HG03521 (cell line): Measurements from ENCODE around the gene TM2D3.
"Not testable (repeated sequence)": the region's sequence is repeated elsewhere in the genome, so short reads cannot be mapped to it uniquely, and the experiment has no call there.

ENCODE experiments used
- ATAC-seq: cut with Tn5 transposase; IDR thresholded peaks from one replicate; pipeline ENCODE4 v1.9.1; 2021; ENCODE audit warnings: mild to moderate bottlenecking, moderate library complexity; ENCODE audit not compliant: unreplicated experiment

TM2D3 gene

DNA sequence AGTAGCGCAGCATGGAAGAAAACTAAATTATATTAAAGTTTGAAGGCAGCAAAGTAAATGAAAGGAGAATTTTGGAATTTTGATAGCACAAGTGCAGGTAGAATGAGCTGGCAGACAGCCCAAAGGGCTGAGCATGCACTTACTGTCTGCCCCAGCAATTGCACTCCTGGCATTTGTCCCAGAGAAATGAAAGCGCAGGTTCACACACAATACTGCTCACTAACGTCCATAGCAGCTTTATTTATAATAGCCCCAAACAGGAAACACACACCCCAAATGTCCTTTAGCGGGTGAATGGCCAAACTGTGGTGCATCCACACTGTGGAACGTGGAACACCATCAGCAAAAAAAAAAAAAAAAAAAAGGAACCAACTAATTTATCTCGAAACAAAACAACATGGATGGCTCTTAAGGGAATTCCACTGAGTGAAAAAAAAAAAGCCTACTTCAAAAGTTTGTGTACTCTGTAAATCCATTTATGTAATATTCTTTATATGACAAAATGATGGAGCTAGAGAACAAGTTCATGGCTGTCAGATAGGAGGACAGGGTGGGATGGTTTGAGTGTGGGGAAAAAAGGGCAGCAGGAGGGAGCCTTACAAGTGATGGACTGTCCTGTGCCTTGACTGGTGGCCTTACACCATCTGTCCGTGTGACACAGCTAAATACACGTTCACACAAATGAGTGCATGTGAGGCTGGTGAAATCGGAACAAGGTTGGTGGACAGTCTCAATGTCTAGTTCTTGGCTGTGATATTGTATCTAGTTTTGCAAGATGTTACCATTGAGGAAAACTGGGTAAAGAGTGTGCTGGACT, 6.0 kb upstream of the TM2D3 start:
- no peak for ATAC-seq

DNA sequence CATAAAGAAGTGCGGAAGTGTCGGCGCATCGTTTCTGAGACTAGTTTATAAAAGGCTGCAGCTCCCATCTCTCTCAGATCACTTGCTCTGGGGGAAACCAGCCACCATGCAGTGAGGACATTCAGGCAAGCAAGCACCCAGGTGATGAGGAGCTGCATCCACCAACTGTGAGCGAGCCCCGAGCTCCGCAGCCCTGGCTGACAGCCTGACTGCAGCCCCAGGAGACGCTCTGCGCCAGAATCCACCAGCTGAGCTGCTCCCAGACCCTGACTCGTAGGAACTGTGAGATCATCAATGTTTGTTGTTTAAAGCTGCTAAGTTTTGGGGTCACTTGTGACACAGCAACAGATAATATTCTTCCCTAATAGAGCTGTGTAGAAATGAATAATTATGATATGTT, 5.0 kb upstream of the TM2D3 start:
- no peak for ATAC-seq

DNA sequence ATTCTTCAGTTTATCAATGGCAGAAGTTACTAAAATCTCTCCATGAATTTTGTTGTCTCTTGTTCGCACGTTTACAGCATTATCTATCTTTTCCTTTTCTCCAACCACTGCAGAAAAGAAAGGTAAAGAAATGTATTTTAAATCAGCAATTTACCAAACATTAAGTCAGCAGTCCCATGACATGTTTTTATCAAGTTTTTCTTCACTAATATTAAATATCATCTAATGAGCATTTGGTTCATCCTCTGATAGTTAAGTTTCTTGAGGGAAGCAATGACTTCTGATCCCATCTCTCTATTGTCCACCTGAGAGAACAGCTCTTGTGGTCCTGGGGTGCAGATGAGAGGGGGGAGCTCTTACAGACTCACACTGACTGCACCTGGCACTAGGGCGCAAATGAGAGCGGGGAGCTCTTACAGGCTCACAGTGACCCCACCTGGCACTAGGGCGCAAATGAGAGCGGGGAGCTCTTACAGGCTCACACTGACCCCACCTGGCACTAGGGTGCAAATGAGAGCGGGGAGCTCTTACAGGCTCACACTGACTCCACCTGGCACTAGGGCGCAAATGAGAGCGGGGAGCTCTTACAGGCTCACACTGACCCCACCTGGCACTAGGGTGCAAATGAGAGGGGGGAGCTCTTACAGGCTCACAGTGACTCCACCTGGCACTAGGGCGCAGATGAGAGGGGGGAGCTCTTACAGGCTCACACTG, 2.6 kb upstream of the TM2D3 start:
- ATAC-seq, result not testable (repeated sequence)

DNA sequence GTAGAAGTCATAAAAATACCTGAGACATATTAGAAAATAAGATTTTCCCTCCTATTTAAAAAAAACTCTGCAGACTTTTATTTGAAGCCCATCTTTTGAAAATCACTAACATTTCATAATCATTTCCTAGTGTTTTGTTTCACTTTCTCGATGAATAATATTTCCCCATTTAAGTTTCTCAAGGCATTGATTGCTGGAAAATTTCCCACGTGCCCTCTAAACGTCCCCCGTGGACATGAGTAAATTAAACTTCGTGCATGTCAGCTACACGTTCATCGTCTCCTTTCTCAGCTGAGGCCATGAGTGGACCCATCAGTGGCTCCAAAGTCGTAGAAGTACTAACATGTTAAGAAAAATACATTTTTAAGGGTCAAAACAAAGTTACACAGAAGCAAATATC, 2.0 kb upstream of the TM2D3 start:
- no peak for ATAC-seq

DNA sequence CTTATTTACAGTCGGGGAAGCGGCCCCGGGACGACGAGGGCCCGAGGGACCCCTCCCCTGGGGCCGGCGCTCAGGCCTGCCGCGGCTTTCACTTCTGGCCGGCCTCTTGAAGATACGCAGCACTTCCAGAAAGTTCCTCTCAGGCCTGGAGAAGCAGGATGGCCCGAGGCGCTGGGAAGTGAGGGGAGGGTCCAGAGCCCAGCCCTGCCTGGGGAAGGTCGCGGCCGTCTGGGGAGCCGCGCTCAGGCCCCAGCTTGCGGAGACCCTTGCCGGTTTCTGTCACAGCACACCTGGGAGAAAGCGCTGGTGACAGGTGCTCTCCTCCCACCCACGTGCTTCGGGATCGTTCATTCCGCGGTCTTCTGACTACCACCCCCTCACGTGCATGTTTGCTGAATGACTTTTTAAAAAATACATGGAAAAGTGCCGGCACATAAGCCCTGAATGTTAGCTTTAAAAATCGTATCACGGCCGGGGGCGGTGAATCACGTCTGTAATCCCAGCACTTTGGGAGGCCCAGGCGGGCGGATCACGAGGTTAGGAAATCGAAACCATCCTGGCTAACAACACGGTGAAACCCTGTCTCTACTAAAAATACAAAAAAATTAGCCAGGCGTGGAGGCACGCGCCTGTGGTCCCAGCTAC, 727 bp upstream of the TM2D3 start:
- no peak for ATAC-seq

DNA sequence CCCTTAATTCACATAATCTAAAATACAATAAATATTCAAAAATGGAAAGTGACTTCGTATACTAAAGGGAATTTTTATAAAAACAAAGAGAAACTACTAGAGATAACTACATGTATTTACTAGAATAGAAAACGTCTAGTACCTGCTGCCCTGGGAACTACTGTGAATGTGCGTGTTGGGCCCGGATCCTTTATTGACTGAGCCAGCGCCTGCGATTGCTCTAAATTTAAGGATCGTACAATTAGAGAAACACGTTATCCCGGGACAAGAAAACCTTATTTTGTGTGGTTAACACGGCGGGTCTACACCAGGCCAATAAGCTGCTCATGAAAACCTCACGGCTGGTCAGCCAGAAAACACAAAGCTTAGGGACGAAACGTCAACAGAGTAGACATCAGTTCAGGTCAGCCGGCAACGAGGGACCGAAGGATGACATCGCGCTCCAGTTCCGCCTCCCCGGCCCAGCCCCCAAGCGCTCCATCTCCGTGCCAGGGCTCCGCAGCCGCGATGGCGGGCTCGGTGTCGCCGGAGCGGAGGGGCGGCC, 555 bp downstream of the TM2D3 start:
- ATAC-seq, result no peak

DNA sequence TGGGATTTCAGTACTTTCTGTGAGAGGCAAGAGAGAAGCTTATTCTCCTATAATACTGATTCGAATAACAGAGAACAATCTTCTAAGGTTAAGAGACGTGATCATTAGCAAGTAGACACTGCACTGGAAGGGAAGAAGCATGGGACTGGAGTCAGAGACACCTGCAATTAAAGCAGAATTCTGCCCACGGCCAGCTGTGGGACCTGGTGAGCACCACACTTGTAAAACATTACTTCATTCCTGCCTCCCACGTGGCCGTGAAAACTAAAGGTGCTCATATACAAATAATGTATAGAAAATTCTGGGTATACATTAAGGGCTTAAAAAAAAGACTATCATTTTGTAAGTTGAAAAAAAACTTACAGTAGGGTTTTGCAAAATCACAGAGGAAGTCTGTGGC, 2.0 kb downstream of the TM2D3 start:
- no peak for ATAC-seq

DNA sequence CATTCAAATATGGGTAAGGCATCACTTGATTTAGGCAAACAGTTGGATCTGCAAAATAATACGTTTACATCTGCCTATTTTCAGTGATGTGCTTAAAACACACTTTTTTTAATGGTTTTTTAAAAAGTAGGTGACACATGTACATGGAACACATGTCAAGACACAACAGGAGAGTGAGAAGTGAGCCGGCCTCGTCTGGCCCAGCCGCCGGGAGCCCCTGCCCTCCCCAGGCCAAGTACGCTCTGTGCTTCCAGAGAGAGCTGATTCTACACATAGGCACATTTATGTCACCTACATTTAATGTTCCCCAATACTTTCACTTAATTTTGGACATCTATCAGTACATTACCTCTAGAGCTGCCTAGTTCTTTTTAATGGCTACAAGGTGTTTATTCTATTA, 3.8 kb downstream of the TM2D3 start:
- ATAC-seq, result no peak

DNA sequence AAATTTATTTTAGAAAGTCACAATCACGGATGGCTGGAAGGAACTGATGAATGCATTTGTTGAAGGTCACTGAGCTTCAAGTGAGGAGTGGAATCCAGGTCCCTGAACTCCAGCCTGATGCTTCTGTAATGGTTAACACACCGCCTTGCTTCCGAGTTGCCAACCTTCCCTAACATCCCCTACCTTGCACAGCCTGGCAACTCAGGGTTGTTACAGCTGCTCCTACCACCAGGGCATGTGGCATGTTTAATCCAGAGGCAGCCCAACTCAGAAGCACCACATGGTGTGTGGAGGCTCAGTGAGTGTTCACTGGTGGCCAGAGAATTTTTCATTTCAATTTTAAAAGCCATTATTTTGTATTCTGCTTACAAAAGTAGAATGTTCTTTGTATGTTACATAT, 4.9 kb downstream of the TM2D3 start:
- ATAC-seq, result no peak

DNA sequence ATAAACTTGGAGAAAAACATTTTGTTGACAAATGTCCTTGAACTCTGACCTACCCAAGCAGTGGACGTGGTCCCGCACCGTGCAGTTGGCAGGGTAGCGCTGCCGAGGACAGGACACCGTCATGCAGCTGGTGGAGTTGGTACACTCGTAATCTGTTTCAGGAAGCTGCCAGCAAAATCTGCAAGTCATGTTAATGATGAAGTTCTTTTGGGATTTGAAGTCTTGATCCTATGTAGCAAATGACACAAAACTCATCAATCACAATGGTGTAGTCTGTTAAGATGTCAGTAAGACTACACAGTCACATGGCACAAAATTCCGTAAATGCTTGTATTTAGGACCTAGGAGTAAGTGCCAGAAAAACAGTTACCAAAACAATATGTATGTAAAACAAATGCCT, 5.5 kb downstream of the TM2D3 start:
- ATAC-seq, result no peak

DNA sequence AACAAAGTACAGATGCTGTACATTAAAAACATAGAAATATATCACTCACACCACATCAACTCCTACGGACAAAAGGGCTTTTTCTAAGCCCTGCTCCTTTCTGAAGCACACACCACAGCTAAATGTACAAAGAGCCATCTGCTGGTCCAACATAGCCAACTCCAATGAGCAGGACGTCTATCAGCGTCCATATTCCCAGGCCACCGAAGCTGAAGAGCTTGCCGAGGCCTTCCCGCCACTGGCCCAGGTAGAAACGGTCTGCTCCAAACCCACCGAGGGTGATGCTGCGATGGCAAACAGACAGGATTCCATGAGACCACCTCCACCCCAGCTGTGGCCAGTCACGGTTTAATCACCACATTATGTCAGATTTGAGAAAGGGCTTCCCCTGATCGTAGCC, 9.8 kb downstream of the TM2D3 start:
- no peak for ATAC-seq

DNA sequence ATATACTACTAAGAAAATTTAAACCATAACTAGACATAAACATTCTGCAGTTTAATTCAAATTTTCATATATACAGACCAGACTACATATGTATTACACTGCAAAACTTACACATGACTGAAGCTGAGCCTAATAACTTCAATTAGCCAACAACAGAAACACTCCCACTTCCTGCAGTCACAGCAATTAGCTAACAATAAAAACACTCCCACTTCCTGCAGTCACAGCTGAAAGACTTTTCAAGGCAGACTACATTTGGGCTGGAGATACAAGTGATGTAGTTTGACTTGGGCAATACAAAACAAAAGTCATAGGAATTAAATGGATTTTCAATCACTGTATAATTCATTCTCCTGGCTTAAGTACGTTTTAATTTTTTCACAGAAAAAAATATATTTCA, 10.3 kb downstream of the TM2D3 start:
- no peak for ATAC-seq

DNA sequence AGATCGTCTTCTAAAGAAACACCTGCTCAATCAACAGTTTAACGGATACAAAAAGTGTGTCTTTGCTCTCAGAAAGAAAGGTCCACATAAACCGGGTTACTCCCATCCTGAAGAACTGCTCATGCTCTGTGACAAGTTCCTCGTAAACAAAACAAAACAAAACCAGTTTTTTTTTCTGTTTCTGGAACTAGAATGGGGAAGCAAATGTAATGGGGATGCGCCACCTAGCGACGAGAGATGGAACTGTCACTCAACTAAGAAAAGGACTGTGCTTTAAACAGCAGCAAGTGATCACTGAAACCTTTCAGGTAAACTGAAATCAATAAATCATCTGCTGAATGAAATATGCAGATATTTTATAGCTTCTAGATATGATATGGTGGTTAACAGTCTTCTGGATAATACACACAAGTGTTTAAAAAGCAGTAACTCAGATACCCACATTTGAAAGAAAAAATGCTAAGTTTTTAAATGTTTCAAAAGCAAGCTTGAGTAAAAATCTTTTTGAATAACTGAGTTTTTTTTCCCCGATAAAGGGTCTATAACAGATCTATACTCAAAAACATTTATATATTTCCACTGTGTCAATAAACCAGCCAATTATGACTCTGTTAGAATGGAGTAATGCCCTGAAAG, 10.9 kb downstream of the TM2D3 start:
- ATAC-seq, result peak; percentile 72

DNA sequence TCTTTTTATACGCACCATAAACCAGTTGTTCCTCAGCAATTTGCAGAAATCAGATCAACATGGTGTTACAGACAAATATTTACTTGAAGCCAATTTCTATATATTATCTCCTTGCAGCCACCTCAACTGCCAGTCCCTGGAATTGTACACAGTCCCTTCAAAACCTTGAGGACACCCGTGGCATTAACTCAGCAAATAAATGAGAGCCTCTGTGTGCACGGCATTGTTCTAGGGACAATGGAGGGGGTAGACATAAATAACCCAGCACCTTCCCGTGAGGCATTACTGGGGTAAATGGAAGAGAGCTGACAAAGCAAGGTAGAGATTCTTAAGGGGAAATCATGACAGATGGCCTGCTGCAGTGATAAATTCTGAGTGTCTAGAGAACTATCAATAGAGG, 12.5 kb downstream of the TM2D3 start:
- ATAC-seq, result no peak

DNA sequence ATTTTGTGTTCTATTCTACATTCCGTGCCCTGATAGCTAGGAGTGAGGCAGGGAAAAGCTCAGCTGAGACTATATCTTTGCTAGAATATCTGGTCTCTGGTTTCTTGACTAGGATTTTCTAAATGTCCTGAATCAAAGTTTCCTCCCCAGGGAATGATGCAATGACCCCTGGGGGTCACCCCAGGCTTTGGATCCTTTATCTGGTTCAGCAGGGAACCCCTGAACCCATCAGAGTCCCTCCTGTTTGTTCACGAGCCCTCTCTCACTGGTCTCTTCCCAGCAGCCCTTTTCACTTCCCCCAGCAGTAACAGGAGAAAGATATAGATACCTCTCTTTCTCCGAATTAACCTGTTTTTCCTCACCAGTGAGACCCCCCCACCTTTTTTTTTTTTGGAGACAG, 14.3 kb downstream of the TM2D3 start:
- no peak for ATAC-seq

DNA sequence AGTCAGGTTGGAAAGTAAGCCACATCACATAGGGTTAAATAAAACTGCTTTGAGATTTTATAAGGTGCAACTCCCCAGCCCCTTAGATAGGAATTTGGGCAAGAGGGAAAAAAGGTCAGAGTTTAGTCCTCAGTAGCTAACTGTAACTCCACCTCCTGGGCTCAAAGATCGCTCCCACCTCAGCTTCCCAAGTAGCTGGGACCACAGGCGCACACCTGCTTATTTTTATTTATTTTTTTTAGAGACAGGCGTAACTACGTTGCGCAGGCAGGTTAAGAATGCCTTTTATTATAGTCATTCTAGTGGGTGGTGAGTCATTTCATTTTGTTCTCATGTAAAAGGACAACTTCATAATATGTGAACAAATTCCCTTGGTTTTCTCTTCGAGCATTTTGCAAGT, 14.7 kb downstream of the TM2D3 start:
- no peak for ATAC-seq

DNA sequence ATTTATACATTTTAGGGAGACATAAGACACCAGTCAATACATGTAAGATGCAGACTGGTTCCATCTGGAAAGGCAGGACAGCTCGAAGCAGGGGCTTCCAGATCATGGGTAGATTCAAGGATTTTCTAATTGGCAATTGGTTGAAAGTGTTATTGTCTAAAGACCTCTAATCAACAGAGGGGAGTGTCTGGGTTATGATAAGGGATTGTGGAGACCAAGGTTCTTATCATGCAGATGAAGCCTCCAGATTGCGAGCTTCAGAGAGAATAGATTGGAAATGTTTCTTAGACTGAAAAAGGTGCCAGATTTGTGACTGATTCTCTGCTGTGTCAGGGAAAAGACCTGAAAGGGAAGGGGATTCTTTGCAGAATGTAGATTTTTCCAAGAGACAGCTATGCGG, 15.1 kb downstream of the TM2D3 start:
- no peak for ATAC-seq

DNA sequence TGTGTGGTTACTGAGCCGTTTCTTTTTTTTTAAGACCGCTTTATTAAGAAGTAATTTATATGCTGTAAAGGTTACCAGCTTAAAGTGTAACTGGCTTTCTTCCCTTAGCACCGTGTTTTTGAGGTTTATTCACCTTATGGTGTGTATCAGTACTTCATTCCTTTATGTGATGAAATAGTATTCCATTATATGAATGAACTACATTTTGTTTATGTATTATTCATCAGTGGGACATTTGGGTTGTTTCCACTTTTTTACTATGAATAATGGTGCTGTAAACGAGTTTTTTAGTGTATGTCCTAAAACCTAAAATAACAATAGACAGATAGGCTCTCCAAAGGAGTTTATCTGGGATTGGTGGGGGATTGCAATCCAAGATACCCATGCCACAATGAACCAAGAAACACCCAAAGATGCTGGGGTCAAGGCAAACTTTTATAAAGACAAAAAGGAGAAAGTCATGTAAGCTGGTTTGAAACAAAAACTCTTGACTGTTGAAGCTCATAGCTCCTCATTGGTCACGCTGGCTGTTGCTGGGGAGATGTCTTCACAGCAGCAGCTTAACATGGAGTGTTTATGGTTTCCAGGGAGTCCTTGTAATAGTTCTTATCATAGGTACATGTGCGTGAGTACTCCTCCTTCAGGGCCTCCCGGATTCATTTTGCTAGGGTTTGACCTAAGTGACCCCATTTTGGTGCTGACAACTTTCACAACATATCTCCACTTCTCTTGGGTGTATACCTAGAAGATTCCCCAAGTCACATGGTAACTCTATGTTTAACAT, 16.0 kb downstream of the TM2D3 start:
- no peak for ATAC-seq

DNA sequence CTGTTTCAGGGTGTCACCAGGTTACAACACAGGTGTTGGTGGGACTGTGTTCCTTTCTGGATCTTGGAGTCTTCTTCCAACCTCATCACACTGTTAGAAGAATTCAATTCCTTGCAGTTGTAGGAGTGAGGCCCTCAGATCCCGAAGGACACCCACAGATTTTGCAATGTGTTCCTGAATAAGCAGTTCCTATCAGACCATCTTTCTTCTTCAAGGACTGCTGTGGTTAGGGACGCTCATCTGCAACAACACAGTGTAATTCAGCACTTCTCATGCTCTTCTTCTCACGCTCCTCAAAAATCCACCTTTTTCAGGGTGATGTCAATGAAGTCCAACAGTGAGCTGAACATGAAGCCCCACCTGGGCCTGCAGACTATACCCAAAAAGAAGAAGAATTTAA, 18.8 kb downstream of the TM2D3 start:
- ATAC-seq, result no peak

DNA sequence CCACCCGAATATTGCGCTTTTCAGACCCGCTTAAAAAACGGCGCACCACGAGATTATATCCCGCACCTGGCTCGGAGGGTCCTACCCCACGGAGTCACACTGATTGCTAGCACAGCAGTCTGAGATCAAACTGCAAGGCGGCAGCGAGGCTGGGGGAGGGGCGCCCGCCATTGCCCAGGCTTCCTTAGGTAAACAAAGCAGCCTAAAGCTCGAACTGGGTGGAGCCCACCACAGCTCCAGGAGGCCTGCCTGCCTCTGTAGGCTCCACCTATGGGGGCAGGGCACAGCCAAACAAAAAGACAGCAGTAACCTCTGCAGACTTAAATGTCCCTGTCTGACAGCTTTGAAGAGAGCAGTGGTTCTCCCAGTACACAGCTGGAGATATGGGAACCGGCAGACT, 25.5 kb downstream of the TM2D3 start:
- not testable (repeated sequence) for ATAC-seq

DNA sequence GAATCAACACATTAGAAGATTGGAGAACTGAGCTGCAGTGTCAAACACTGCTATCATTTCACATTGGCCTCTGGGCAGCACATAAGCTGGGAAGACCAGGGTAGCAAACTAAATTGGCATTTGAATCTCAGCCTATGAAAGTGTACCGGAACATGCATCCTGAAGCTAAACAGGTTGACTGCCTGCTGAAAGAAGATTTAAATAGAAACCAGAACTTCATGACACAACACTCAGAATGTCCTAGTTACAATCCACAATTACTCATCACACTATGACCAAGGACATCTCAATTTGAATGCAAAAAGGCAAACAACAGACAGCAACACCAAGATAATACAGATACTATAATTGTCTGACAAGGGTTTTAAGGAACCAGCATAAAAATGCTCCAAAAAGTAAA, 26.2 kb downstream of the TM2D3 start:
- ATAC-seq, result no peak
